ENCODE data around the gene UTP25. TPM values are rescaled to one million over a fixed set of nuclear protein-coding genes. Genes with fewer than 3 reads are reported as not detected.

The UTP25 gene
- total RNA-seq (2022) (18.6 and 19.1 TPM in 2 replicates), Bru-seq, nascent RNA (percentile 87 among the genes with signal in this experiment), BruChase-seq, experiment 1, labeled RNA remaining after a 6-hour chase (percentile 80 among the genes with signal in this experiment), BruChase-seq, experiment 2, labeled RNA remaining after a 2-hour chase (percentile 87 among the genes with signal in this experiment)
- long read RNA-seq, full-length matches to known transcripts: 30 of 50 reads
- long read RNA-seq, partial matches to known transcripts: 3 of 50 reads
- long read RNA-seq, other reads (novel, unspliced or antisense): 17 of 50 reads

GRCh38 chr1:209827384-209828262 lies at the start of gene UTP25:
TSS of gene UTP25 (plus strand) at chr1:209827972. CDS start at chr1:209828064, 92 bp downstream.
- H3K4me3 Mint-ChIP-seq (ENCODE audit: low read depth, unreplicated experiment): peak within 1 kb of the TSS; percentile 82
- CTCF ChIA-PET: interaction anchor here (0.7 to 1.4 kb wide), 3 partner anchors 12 to 20 kb away, joined by 3 to 5 read pairs (median 3); no protein-coding TSS in a partner anchor
- no peaks in the 10 kb centered on the region for H3K9me3 Mint-ChIP-seq (ENCODE audit: low read depth, unreplicated experiment)
- H3K36me3 Mint-ChIP-seq (ENCODE audit: insufficient read depth, unreplicated experiment): peaks cover 56% of the 10 kb centered on the region
- peak; percentile 94 for DNase-seq
- peaks cover 67% of the 10 kb centered on the region for H3K4me1 Mint-ChIP-seq (ENCODE audit: low read depth, unreplicated experiment)
- peak within 1 kb of the TSS; percentile 92 for H3K27ac Mint-ChIP-seq (ENCODE audit: unreplicated experiment)
- peak; percentile 59 for TF ChIP-seq CTCF (IDR thresholded peaks at IDR 0.05; ENCODE audit: unreplicated experiment)
- H3K27me3 Mint-ChIP-seq (ENCODE audit: unreplicated experiment): no peaks in the 10 kb centered on the region
- no TSS peak for BruUV-seq (replicated peaks)
- intact Hi-C loops (cut with micrococcal nuclease; ENCODE audit: unreplicated experiment): loop anchor here (5.0 to 10.0 kb wide), 2 partner anchors 80 to 173 kb away; partner anchors contain the start of gene LAMB3

- BruUV-seq (replicated peaks): no TSS peak
- Mint-ChIP-seq H3K27me3 (ENCODE audit: unreplicated experiment) (no peaks in the 10 kb centered on the region), H3K36me3 (ENCODE audit: insufficient read depth, unreplicated experiment) (no peaks in the 10 kb centered on the region), H3K4me1 (ENCODE audit: low read depth, unreplicated experiment) (peaks cover 8% of the 10 kb centered on the region), H3K4me3 (ENCODE audit: low read depth, unreplicated experiment) (no peak overlapping the region), H3K9me3 (ENCODE audit: low read depth, unreplicated experiment) (no peaks in the 10 kb centered on the region), H3K27ac (ENCODE audit: unreplicated experiment) (no peak overlapping the region)
- DNase-seq: no peak
- TF ChIP-seq CTCF (IDR thresholded peaks at IDR 0.05; ENCODE audit: unreplicated experiment): no peak
- CTCF ChIA-PET: no interaction called here
- intact Hi-C loops (cut with micrococcal nuclease; ENCODE audit: unreplicated experiment): no loop called here
Observed at GRCh38 chr1:209778102-209778501, 49.7 kb upstream of the UTP25 start.

GRCh38 chr1:209780268-209780667 lies 47.5 kb upstream of the UTP25 start:
- DNase-seq: no peak
- Mint-ChIP-seq H3K4me1 (ENCODE audit: low read depth, unreplicated experiment) (peaks cover 25% of the 10 kb centered on the region), H3K27ac (ENCODE audit: unreplicated experiment) (no peak overlapping the region), H3K9me3 (ENCODE audit: low read depth, unreplicated experiment) (no peaks in the 10 kb centered on the region), H3K4me3 (ENCODE audit: low read depth, unreplicated experiment) (no peak overlapping the region), H3K27me3 (ENCODE audit: unreplicated experiment) (no peaks in the 10 kb centered on the region), H3K36me3 (ENCODE audit: insufficient read depth, unreplicated experiment) (peaks cover 12% of the 10 kb centered on the region)
- no TSS peak for BruUV-seq (replicated peaks)
- no peak for TF ChIP-seq CTCF (IDR thresholded peaks at IDR 0.05; ENCODE audit: unreplicated experiment)
- intact Hi-C loops (cut with micrococcal nuclease; ENCODE audit: unreplicated experiment): no loop called here
- CTCF ChIA-PET: no interaction called here

GRCh38 chr1:209783386-209783785 lies 44.4 kb upstream of the UTP25 start:
- no peaks in the 10 kb centered on the region for H3K27me3 Mint-ChIP-seq (ENCODE audit: unreplicated experiment)
- no peaks in the 10 kb centered on the region for H3K9me3 Mint-ChIP-seq (ENCODE audit: low read depth, unreplicated experiment)
- H3K4me3 Mint-ChIP-seq (ENCODE audit: low read depth, unreplicated experiment): peak overlapping the region; percentile 89
- DNase-seq: no peak
- no peak for TF ChIP-seq CTCF (IDR thresholded peaks at IDR 0.05; ENCODE audit: unreplicated experiment)
- intact Hi-C loops (cut with micrococcal nuclease; ENCODE audit: unreplicated experiment): no loop called here
- no TSS peak for BruUV-seq (replicated peaks)
- peak overlapping the region; percentile 98 for H3K27ac Mint-ChIP-seq (ENCODE audit: unreplicated experiment)
- H3K36me3 Mint-ChIP-seq (ENCODE audit: insufficient read depth, unreplicated experiment): peaks cover 32% of the 10 kb centered on the region
- peaks cover 38% of the 10 kb centered on the region for H3K4me1 Mint-ChIP-seq (ENCODE audit: low read depth, unreplicated experiment)
- CTCF ChIA-PET: interaction anchor here (0.6 to 0.7 kb wide), 2 partner anchors 41 to 1613 kb away, joined by 3 to 4 read pairs; no protein-coding TSS in a partner anchor
